Measurements from ENCODE around the gene CSN2.
"Not testable (repeated sequence)": the region's sequence is repeated elsewhere in the genome, so short reads cannot be mapped to it uniquely, and the experiment has no call there.

CSN2 gene, protein sequence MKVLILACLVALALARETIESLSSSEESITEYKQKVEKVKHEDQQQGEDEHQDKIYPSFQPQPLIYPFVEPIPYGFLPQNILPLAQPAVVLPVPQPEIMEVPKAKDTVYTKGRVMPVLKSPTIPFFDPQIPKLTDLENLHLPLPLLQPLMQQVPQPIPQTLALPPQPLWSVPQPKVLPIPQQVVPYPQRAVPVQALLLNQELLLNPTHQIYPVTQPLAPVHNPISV

DNA sequence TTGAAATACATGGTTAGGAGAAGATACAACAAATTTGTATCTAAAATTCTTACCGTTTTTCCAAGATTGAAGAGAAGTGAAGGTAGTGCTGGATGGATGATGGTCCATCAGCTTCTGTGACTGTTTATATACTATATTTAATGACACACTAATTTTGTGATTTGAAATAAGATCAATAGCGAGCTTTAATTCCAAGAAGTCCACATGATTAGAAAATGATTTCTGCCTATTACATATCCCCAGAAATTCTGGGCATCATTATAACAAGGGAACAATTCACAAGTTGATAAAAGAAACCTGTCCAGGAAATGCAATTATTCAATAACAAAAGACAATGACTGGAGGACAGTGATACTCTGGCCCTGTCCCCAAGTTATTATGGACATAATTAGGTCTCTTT lies at the start of gene CSN2:
Gene CSN2 (minus strand): TSS at position 101 of the 400 bp plus-strand sequence. CDS start 4,733 bp downstream, outside the sequence.
- DNase-seq = no peak

DNA sequence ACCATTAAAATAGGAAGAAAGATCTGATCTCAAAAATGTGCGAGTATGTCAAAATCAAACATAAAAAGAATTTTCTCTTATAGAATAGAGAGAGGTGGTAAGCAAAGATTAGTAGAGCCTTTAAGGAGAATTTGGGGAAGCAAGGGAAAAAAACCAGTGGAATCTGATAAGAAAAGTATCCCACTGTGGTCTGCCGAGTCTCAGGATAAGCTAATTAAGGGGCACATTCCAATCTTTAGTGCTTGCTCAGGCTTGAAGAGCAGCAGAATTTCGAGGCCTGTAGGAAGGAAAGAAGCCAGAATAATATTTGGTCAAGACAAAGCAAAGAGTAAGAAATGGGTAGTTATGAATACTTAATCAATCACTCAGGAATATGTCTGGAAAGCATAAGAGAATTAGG lies 43.2 kb upstream of the CSN2 start:
- no peak for DNase-seq

DNA sequence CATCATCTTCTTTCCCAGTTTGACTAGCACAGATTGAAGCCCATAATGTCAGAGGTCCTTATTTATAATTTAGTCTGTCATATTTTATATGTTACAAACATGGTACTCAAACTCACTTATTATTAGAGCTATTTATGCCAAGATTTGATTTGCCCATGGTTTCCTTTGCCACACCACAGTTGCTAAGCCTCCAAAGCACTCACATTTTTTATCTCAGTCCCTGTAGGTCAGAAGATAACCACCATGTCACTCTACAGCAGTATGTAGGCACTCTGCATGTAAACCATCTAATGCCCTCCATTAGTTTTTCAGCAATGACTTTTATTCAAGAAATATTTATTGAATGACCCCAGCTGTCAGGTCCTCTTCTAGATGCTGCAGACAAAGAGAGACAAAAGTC lies 37.0 kb upstream of the CSN2 start:
- no peak for DNase-seq

DNA sequence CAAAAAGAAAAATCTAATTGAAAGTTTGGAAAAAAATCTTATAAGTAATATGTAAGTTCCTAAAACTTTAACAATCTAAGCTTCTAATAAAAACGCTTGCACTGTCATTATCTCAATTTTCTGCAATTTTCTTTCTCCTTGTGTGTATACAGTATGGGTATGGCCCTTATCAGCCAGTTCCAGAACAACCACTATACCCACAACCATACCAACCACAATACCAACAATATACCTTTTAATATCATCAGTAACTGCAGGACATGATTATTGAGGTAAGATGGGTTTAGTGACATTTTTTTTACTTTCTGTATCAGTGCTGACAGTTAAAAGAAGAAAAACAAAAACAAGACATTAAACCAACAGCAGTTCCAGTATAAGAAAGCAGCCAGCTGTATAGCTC lies 35.2 kb upstream of the CSN2 start:
- DNase-seq = no peak

DNA sequence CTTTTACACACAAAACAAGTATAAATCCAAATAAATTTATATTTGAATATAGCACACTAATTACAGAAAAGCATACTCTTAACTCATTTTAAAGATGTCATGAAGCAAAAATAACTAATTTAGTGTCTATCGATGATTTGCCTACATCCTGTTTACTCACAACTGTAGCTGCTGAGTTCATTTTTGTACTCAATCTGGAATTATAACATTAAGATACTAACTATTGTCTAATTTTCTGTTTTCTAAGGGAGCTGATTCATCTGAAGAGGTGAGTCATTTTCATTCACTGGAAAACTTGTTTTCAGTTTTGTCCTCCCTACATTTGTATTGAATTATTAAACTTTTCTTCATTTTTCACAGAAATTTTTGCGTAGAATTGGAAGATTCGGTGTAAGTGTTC lies 33.9 kb upstream of the CSN2 start:
- peak; percentile 45 for DNase-seq

DNA sequence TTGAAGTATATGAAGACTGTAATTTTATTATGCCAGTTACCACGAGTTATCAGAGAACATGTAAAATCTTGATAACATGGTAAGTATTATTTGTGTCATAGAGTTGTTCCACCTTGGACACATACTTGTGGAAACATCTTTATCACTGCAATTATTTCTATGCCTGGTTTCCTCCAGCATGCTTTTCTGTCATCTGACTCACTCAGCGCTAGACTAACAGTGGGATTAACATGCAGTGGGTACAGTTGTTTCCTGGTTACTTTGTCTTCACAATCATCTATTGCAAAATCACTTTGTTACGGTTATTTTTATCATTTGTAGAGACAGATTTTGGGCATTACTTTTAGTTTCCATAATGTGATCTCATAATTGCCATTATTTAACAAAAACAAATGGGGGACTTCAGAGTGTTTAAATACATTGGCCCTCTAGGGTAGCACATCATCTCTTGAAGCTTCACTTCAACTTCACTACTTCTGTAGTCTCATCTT lies 30.0 kb upstream of the CSN2 start, which contains the start of gene STATH:
Gene STATH (plus strand): TSS at position 441 of the 491 bp plus-strand sequence. CDS start 2,472 bp downstream, outside the sequence.
- no peak for DNase-seq

DNA sequence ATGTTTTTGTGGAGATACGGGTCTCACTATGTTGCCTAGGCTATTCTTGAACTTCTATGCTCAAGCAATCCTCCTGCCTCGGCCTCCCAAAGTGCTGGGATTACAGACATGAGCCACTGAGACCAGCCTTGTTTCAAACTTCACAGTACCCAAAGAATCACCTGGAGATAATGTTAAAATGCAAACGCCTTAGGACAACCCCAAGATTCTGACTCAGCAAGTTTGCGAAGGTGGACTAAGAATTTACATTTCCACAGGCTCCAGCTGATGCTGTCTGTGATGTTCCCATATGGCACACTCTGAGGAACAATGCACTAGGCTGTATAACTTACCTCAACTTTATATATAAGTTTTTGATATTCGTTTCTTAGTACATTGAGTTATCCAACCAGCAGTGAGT lies 29.3 kb upstream of the CSN2 start:
- no peak for DNase-seq

DNA sequence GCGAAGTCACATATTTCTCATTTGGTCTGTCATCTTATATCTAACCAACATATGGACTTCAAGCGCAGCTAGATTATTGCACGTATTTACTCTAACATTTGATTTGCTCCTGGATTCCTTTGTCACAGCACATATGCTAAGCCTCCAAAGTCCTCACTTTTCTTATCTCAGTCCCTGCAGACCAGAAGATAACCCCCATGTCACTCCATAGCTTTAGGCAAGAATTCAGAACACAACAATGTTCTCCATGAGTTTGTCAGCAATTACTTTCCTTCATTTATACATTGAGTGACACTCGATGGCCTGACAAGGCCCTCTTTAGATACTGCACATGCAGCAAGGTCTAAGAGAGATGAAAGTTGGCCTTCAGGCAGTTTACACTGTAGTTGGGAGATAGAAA lies 25.5 kb upstream of the CSN2 start:
- DNase-seq = no peak

DNA sequence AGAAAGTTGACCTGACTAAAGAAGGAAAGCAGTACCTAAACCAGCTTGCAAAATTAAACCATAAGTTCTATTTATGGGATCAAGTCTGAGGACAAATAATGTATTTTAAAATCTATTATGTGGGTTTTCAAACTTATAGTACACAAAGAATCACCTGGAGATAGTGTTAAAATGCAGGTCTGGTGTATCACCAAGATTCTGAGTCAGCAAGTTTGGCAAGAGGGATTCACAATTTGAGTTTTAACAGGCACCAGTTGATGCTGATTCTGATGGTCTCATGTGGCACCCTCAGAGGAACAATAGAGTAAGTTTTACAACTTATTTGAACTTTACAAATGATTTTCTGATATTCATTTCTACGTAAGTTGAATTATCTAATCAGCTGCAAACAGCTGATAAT lies 21.1 kb upstream of the CSN2 start:
- DNase-seq = no peak

DNA sequence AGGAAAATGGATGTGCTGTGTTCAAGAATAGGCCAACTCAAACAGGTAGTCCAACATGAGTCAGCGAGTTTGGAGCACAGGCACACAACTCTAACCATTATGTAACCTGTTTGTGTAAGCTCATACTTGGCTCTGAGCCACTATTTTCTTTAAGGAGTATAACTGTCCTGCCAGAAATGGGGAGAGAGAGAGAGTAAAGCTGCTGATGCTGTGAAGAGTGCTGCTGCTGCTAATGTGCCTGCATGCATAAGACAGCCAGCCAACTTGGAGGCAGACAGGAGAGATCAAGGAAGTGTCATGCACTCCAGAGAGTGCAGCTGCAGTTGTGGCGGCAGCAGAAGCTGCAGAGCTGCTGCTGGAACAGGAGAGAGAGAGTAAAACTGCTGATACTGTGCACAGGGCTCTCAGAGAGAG lies 18.5 kb upstream of the CSN2 start:
- DNase-seq = peak; percentile 26

DNA sequence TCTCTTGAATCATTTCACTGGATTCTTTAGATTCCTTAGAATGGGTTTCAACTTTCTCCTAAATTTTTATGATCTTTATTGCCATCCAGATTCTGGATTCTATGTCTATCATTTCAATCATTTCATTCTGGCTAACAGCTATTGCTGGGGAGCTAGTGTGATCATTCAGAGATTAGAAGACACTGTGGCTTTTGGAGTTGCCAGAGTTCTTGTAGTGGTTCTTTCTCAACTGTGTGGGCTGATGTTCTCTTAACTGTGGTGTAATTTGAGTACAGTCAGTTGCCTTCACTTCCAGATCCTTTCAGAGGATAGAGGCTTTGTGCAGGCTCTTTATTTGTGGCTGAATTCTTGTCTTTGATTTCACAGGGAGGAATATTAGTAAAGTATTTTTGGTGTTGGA lies 12.1 kb upstream of the CSN2 start:
- no peak for DNase-seq

DNA sequence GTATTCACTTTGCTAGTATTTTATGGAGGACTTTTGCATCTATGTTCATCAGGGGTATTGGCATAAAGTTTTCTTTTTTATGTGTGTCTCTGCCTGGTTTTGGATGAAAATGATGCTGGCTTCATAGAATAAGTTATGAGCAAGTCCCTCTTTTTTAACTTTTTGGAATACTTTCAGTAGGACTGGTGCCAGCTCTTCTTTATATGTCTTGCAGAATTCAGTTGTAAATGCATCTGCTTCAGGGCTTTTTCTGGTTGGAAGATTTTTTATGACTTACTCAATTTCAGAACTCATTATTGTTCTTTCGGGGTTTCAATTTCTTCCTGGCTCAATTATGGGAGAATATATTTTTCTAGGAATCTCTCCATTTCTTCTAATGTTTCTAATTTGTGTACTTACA lies 9.1 kb upstream of the CSN2 start:
- no peak for DNase-seq

DNA sequence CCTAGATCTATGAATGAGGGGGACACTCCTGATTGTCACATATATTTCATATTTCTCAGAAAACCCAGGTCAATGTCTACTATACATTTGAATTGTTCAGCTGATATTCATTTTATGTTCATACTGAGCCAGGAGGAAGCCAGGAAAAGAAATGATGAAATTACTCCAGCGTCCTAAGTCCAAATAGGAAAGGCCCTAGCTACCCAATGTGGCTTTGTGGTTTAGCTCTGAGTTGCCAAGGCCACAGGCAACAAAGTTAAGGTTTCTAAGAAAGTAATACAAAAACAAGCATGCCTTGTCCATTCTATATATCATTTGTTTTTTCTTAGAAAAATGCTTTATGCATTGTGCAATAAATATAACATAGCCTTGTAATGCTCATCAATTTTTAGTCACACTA lies 4.5 kb upstream of the CSN2 start:
- no peak for DNase-seq

DNA sequence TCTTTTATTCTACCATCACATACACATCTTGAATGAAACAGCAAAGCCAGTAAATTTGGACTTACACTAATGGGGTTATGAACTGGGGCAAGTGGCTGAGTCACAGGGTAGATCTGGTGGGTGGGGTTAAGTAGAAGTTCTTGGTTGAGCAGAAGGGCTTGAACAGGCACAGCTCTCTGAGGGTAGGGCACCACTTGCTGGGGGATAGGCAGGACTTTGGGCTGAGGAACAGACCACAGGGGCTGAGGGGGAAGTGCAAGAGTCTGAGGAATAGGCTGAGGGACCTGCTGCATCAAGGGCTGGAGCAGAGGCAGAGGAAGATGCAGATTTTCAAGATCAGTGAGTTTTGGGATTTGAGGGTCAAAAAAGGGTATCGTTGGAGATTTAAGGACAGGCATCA lies 8.3 kb downstream of the CSN2 start:
- no peak for DNase-seq

DNA sequence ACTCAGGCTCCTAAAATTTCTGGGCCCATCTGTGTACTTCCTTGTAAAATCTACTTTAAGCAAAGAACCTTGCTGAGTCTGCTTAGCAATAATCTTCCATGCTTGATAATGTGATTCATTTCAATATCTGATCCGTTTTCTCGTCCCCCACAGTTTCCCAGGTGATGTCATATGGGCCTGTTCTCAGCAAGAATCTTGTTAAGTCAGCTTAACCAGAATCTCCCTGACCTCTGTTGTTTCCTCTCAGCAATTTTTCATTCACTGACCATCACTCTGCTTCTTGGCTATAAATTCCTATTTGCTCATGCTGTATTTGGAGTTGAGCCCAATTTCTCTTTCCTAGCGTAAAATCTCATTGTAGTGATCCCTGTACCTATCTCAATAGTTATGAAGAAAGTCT lies 13.9 kb downstream of the CSN2 start:
- DNase-seq = no peak

DNA sequence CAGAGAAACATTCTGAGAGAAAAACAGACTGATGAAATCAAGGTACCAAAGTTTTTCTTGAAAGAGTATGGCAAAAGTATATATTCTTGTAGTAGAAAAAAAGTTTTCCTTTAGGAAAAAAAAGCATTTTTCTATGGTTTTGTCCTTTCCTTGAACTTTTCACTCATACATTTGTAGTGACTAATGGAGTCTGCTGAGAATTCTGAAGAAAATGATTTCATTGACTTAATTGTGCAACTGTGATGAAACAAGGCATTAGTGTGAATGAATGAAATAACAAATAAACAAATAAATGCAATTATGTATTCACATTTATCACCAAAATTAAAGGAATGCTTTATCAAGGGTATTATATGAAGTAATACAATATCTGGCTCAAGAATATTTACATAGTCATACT lies 29.0 kb downstream of the CSN2 start:
- no peak for DNase-seq

DNA sequence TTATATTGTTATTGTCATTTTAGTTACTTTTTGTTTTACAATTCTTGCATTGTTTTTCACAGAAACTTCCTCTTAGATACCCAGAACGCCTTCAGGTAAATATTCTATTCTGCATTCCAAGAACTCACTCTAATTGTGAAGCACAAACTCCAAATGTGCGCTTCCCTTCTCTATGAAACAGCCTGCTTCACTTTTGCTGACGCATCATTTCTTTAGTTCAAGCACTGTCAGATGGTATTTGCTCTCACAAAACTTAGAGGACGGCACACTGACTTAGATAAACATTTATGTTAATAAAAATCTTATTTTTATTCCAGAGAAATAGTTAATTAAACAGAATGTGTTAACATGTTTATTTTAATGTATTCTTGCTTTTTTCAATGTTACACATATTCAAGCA lies 31.4 kb downstream of the CSN2 start:
- no peak for DNase-seq

DNA sequence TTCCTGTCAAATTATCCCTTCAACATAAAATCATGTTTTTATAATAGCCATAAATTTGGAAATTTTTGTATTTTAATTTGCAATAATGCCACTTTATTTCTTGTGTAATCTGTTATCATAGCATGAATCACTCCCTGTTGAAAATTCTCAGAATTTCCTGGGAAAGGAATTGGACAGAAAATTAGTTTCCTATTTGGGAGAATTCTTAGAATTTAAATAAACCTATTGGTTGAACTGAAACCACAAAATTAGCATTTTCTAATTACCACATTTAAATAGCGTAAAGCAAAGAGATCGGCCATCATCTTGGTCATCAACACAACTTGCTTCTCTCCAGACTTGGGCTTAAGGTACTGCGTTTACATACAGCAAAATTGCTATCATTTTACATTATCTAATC lies 34.8 kb downstream of the CSN2 start, which contains the start of gene CSN1S1:
Gene CSN1S1 (plus strand): TSS at position 301 of the 400 bp plus-strand sequence. CDS start 1,488 bp downstream, outside the sequence.
- DNase-seq = no peak

DNA sequence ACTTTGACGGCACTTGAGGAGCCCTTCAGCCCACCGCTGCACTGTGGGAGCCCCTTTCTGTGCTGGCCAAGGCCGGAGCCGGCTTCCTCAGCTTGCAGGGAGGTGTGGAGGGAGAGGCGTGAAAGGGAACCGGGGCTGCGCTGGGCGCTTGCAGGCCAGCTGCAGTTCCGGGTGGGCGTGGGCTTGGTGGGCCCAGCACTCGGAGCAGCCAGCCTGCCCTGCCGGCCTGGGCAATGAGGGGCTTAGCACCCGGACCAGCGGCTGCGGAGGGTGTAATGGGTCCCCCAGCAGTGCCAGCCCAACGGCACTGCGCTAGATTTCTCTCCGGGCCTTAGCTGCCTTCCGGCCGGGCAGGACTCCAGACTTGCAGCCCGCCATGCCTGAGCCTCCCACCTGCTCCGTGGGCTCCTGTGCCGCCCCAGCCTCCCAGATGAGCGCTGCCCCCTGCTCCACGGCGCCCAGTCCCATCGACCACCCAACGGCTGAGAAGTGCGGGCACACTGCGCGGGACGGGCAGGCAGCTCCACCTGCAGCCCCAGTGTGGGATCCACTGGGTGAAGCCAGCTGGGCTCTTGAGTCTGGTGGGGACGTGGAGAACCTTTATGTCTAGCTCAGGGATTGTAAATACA lies 41.6 kb downstream of the CSN2 start:
- DNase-seq = not testable (repeated sequence)

DNA sequence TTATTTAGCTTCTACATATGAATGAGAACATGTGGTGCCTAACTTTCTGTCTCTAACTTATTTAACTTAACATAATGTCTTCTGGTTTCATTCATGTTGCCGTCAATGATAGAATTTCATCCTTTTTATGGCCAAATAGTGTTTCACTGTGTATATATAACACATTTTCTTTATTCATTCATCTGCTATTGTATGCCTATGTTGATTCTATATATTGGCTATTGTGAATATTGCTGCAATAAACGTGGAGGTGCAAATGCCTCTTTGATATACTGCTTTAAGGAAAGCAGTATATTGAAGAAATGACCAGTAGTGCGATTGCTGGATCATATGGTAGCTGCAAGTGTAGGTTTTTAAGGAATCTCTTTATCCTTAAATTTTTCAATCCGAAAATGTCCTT lies 44.7 kb downstream of the CSN2 start:
- DNase-seq = no peak

DNA sequence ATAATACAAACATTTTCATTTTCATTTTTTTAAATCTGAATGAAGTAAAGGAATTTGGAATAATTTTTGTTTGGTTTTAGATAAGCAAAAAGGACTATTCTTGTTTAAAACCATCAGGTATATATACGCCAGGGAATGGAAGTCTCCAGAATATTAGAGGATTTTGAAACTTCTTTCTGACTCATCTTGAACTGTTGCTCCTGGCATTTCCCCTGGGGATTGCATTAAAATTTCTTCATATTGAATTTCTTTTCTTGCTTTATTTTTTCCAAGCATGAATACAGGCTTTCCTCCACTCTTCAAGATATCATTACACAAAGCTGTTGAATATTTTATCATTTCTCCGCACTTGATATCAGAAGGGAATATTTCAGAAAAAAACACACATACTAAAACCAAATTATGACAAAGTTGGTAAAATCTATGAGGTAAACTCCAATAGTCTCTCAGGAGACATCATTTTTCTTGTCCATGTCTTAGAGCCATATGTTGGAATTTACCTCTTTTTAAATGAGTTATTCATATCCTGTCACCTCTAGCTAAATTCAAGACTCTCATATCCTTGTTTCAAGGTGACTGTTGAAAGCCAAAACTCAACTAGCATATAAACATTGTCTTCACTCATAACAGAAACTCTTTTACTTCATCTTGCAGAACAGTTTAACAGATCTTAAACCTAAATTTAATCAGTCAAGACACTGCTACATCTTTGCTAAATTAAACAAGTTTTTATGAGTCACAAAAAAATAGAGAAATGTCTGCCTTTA lies 55.3 kb downstream of the CSN2 start:
- peak; percentile 5 for DNase-seq

DNA sequence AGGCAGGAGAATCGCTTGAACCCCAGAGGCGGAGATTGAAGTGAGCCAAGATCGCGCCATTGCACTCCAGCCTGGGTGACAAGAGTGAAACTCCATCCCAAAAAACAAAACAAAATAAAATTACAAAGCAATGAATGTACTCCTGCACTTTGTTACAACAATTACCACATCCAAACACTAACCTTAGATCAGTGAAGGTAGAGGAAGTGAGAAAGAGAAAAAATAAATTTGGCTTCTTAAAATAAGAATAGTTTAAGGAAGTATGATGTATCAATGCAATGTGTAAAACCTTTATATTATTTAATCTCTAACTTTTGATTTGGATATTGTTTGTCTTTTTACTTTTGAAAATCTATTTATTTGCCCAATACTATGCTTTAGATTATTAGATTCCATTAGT lies 56.3 kb downstream of the CSN2 start:
- no peak for DNase-seq

DNA sequence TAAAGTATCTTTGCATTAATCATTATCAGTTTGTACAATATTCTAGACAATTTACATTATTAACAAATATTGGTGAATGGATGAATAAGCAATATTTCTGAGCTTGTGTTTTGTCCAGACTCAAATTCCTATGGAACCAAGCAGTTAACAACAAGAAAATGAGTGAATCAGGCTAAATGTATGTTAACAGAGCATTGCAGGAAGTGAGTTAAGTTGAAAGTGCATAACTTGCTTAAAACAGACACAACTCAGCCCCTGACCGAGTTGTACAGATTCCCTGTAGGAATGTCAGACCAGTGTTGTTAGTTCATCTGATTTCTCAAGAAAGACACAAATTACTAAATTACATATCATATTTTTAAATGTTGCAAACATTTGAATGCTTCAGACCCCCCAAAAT lies 58.4 kb downstream of the CSN2 start:
- no peak for DNase-seq

Data from activated CD4-positive, alpha-beta T cell treated with anti-CD3 and anti-CD28 coated beads, Interleukin-2, amount 50 U/mL, for 16 hours (primary cell).